ENCODE measurements around the gene RAB27B.
A peak's percentile ranks its signal among the peaks of the same experiment; 100 is the strongest.
"Not testable (repeated sequence)": the region's sequence is repeated elsewhere in the genome, so short reads cannot be mapped to it uniquely, and the experiment has no call there.

The RAB27B gene

DNA sequence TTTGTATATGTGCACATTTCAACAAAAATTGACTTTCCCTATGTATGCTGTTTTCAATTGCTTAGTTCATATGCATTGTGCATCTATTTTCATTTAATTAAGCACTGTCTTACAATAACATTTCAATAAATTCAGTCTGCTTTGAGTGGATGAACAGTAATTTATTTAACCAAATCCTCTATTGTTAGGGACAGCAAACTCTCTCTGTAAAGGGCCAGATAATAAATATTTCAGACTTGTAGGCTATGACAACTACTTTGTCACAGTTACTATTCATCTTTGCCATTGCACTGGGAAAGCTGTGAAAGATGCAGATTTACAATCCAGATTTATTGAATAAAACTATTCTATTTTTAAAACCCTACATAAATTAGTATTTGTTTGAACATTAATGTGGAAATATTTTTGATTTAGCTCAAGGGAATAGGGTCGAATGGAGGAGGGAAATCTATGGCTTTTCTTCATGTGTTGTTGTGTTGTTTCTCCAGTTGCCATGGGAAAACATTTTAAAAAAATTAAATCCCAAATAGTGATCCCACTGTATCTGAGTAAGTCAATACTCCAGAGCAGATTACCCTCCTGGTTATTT lies 14.2 kb upstream of the RAB27B start:
- POLR2A ChIA-PET = no interaction called here
- Histone ChIP-seq H3K4me3 (ENCODE audit: low read depth, low read length) (no peak overlapping the region), H3K4me1 (ENCODE audit: control insufficient read depth, insufficient read depth, low read length) (no peaks in the 10 kb centered on the region), H3K9me3 (ENCODE audit: control insufficient read depth, insufficient read depth, low read depth, low read length) (no peaks in the 10 kb centered on the region), H3K36me3 (ENCODE audit: control insufficient read depth in 2 of 2, insufficient read depth in 1 of 2, low read length in 2 of 2) (no peaks in the 10 kb centered on the region), H3K27ac (ENCODE audit: extremely low read depth, low read depth, low read length) (no peak overlapping the region)
- CTCF ChIA-PET = interaction anchor here (0.7 kb wide), 1 partner anchor 19 kb away, joined by 4 read pairs; no protein-coding TSS in a partner anchor
- TF ChIP-seq ZNF585B (tag by site-specific recombination; IDR thresholded peaks at IDR 0.05) (no peak), ZNF530 (tag by site-specific recombination; IDR thresholded peaks at IDR 0.05; ENCODE audit: low read depth) (no peak), ZNF624 (tag by site-specific recombination; IDR thresholded peaks at IDR 0.05) (no peak), ZBTB44 (tag by site-specific recombination; IDR thresholded peaks at IDR 0.05) (no peak), ZNF747 (tag by site-specific recombination; IDR thresholded peaks at IDR 0.05) (no peak), ZNF645 (tag by site-specific recombination; IDR thresholded peaks at IDR 0.05) (no peak), ZNF629 (tag by site-specific recombination; IDR thresholded peaks at IDR 0.05) (no peak), ZNF707 (tag by site-specific recombination; IDR thresholded peaks at IDR 0.05) (no peak)

DNA sequence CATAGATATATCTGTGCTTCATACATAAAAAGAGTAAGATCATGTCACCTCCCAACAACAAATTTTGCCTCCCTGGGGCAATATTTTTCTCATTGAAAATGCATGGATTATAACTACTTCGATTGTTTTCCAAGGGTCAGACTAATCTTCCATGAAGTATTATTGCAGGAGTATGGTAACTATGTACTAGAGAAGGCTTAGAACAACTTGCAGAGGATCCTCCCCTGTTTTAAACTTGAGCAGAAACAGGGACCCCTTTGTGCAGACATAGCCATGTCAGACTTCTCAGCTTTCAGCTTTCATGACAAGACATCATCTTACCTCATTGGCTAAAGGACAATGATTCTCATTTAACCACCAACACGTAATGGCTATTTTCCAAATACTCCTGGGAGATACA lies 13.2 kb upstream of the RAB27B start:
- Histone ChIP-seq H3K9me3 (ENCODE audit: control insufficient read depth, insufficient read depth, low read depth, low read length) (no peaks in the 10 kb centered on the region), H3K27ac (ENCODE audit: extremely low read depth, low read depth, low read length) (no peak overlapping the region), H3K4me1 (ENCODE audit: control insufficient read depth, insufficient read depth, low read length) (no peaks in the 10 kb centered on the region), H3K4me3 (ENCODE audit: low read depth, low read length) (no peak overlapping the region), H3K36me3 (ENCODE audit: control insufficient read depth in 2 of 2, insufficient read depth in 1 of 2, low read length in 2 of 2) (no peaks in the 10 kb centered on the region)
- POLR2A ChIA-PET = no interaction called here
- TF ChIP-seq ZBTB17 (tag by site-specific recombination; IDR thresholded peaks at IDR 0.05) (no peak), ZNF549 (tag by site-specific recombination; IDR thresholded peaks at IDR 0.05) (no peak), ZNF121 (tag by site-specific recombination; IDR thresholded peaks at IDR 0.05) (no peak), BCL11B (tag by site-specific recombination; IDR thresholded peaks at IDR 0.05; ENCODE audit: low read depth) (no peak), ZNF311 (tag by site-specific recombination; IDR thresholded peaks at IDR 0.05; ENCODE audit: borderline replicate concordance) (no peak), ZNF629 (tag by site-specific recombination; IDR thresholded peaks at IDR 0.05) (no peak)
- CTCF ChIA-PET = no interaction called here

DNA sequence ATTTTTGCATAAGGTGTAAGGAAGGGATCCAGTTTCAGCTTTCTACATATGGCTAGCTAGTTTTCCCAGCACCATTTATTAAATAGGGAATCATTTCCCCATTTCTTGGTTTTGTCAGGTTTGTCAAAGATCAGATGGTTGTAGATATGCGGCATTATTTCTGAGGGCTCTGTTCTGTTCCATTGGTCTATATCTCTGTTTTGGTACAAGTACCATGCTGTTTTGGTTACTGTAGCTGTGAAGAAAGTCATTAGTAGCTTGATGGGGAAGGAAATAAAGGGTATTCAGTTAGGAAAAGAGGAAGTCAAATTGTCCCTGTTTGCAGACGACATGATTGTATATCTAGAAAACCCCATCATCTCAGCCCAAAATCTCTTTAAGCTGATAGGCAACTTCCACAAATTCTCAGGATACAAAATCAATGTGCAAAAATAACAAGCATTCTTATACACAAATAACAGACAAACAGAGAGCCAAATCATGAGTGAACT lies 7.4 kb upstream of the RAB27B start:
- H3K36me3 ChIP-seq (ENCODE audit: control insufficient read depth in 2 of 2, insufficient read depth in 1 of 2, low read length in 2 of 2); CTCF ChIA-PET; H3K9me3 ChIP-seq (ENCODE audit: control insufficient read depth, insufficient read depth, low read depth, low read length); H3K4me1 ChIP-seq (ENCODE audit: control insufficient read depth, insufficient read depth, low read length); H3K4me3 ChIP-seq (ENCODE audit: low read depth, low read length); POLR2A ChIA-PET; H3K27ac ChIP-seq (ENCODE audit: extremely low read depth, low read depth, low read length): not testable (repeated sequence)

DNA sequence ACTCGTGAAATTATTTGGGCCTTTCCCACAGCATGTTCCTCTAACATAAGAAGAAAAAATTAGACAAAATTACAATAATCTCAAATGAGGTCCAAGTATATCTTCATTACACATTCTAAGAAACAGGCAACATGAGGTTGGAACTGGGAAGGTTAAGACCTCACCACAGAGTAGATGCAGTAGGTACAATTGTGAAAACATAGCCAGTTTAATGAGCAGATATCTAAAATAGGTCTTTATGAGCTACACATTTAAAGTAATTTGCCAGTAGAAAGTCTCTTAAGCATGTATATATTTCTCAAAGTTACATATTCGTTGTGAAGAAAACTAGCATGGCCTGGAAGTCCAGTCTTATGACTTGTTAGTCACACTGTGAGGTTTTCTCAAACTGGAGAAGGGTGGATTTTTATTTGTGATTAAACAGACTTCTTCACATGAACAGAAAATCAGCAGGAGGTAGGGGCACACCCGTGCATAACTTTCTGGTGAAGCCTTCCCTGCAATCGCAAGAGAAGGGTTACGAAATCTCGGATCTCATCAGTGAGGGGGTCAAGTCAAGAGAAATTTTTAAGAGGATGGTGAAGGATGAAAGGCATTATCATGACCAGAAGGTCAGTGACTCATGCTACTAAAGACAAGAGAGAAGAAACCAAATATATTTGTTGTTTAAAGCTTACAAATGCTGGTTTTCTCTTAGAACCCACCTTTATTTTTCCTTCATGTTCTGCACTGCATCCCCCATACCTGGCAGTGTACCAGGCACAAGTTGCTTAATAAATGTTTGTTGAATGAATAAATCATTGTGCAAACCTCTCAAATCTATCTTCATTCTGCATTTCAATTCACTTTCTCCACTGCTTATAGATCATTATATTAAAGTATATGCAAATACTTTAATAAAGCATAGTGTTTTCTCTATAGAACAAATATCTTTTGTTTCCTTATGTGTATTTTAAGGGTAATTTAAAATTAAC lies 5.1 kb upstream of the RAB27B start:
- ChIA-PET POLR2A (no interaction called here), CTCF (interaction anchor here (0.8 to 0.9 kb wide), 2 partner anchors 14 to 159 kb away, joined by 3 read pairs; no protein-coding TSS in a partner anchor)
- Histone ChIP-seq H3K36me3 (ENCODE audit: control insufficient read depth in 2 of 2, insufficient read depth in 1 of 2, low read length in 2 of 2) (no peaks in the 10 kb centered on the region), H3K4me3 (ENCODE audit: low read depth, low read length) (no peak overlapping the region), H3K9me3 (ENCODE audit: control insufficient read depth, insufficient read depth, low read depth, low read length) (no peaks in the 10 kb centered on the region), H3K27ac (ENCODE audit: extremely low read depth, low read depth, low read length) (no peak overlapping the region), H3K4me1 (ENCODE audit: control insufficient read depth, insufficient read depth, low read length) (peaks cover 4% of the 10 kb centered on the region)
- TF ChIP-seq ZBTB21 (tag by site-specific recombination; IDR thresholded peaks at IDR 0.05) (no peak), PRDM10 (tag by site-specific recombination; IDR thresholded peaks at IDR 0.05) (0 out of 2 replicates have a peak, but pooled peaks have one; percentile 26), YY2 (tag by site-specific recombination; IDR thresholded peaks at IDR 0.05) (no peak), GLIS1 (tag by site-specific recombination; IDR thresholded peaks at IDR 0.05) (peak; percentile 12; the same call in 1 of the 2 replicates), GFI1B (tag by site-specific recombination; IDR thresholded peaks at IDR 0.05) (no peak), ZNF501 (tag by site-specific recombination; IDR thresholded peaks at IDR 0.05) (no peak), ZFP41 (tag by site-specific recombination; IDR thresholded peaks at IDR 0.05; ENCODE audit: borderline replicate concordance) (no peak), SALL2 (tag by site-specific recombination; IDR thresholded peaks at IDR 0.05; ENCODE audit: borderline replicate concordance) (no peak)

Measured in HEK293 (cell line).